Prostate gland (tissue), 2 donors: ENCODE results near the gene RTN4RL1.
A peak's percentile ranks its signal among the peaks of the same experiment; 100 is the strongest.

Experiments used
- CTCF ChIP-seq, 4 experiments: fragments of 200-600 bp in 2 of 4; fragments of 450-650 bp in 2 of 4; sonication (generic) in 2 of 4; IDR thresholded peaks; 1 replicate in 3 of 4; 2 replicates in 1 of 4; pipeline ENCODE4 v1.5.1; 2016 to 2019; ENCODE audit warnings: antibody characterized with exemption in 4 of 4, mild to moderate bottlenecking in 2 of 4, moderate library complexity in 2 of 4
- POLR2A ChIP-seq: fragments of 450-650 bp; IDR thresholded peaks from one replicate; pipeline ENCODE4 v1.6.1; 2016; ENCODE audit warnings: antibody characterized with exemption, mild to moderate bottlenecking
- POLR2AphosphoS5 ChIP-seq: sonication (generic); formaldehyde crosslinking; IDR thresholded peaks from one replicate; pipeline ENCODE4 v1.6.1; 2017; ENCODE audit warnings: antibody characterized with exemption

GRCh38 chr17:1920948-1921351 is 104.2 kb downstream of the RTN4RL1 start:
- TF ChIP-seq CTCF (IDR thresholded peaks at IDR 0.05) (no peak), POLR2AphosphoS5 (peak; percentile 23), POLR2A (no peak)
